RWPE1 (cell line): Measurements from ENCODE around the gene RPLP2.
A peak's percentile ranks its signal among the peaks of the same experiment; 100 is the strongest.

Source experiments
- CTCF ChIA-PET: fragments of 350-600 bp; sonication (Branson Sonifier 250); formaldehyde crosslinking; extraction: SDS; loops from one replicate; lab custom pipeline; 2021; lab: Yijun Ruan, JAX
- POLR2A ChIA-PET: fragments of 400-600 bp; formaldehyde crosslinking; extraction: SDS; loops from one replicate; lab custom pipeline; 2020; ENCODE audit warnings: antibody characterized with exemption; ENCODE audit not compliant: low non-redundant PET; lab: Yijun Ruan, JAX
- DNase-seq: peaks from one replicate; pipeline ENCODE4 v3.0.0; 2012; ENCODE audit warnings: low spot score
- H3K27ac ChIP-seq: fragments of 450-650 bp; 2 replicates; pipeline ENCODE4 v1.5.1; 2017
- CTCF ChIP-seq: fragments of 450-650 bp; conservative IDR thresholded peaks from 2 replicates; pipeline ENCODE4 v1.5.1; 2017; ENCODE audit warnings: low read depth, mild to moderate bottlenecking

The RPLP2 gene

GRCh38 chr11:799641-800316, 10.0 kb upstream of the RPLP2 start:
- POLR2A ChIA-PET: no interaction called here
- no peak for TF ChIP-seq CTCF
- H3K27ac ChIP-seq: peak overlapping the region; percentile 96
- CTCF ChIA-PET: interaction anchor here (0.6 kb wide), 1 partner anchor 132 kb away, joined by 3 read pairs; no protein-coding TSS in a partner anchor
- DNase-seq: no peak

DNA sequence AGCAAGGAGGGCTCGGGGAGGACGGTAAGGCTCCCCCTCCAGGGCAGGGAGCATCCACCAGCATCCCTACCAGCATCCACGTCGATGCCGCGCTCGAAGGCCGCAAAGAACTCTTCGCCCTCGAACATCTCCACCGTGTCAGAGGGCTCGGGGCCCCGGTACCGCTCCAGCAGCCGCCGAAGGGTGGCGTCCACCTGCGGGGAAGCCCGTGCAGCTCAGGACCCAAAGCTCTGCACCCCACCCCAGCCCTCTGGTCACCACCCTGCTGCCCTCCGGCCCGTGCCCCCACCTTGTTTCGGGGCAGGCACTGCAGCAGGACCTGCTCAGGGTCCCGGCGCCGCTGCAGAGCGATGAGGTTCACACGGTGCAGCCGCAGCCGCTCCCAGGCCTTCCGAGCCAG, 9.3 kb upstream of the RPLP2 start:
- CTCF ChIA-PET: no interaction called here
- DNase-seq: no peak
- no peak overlapping the region for H3K27ac ChIP-seq
- no peak for TF ChIP-seq CTCF
- POLR2A ChIA-PET: no interaction called here

DNA sequence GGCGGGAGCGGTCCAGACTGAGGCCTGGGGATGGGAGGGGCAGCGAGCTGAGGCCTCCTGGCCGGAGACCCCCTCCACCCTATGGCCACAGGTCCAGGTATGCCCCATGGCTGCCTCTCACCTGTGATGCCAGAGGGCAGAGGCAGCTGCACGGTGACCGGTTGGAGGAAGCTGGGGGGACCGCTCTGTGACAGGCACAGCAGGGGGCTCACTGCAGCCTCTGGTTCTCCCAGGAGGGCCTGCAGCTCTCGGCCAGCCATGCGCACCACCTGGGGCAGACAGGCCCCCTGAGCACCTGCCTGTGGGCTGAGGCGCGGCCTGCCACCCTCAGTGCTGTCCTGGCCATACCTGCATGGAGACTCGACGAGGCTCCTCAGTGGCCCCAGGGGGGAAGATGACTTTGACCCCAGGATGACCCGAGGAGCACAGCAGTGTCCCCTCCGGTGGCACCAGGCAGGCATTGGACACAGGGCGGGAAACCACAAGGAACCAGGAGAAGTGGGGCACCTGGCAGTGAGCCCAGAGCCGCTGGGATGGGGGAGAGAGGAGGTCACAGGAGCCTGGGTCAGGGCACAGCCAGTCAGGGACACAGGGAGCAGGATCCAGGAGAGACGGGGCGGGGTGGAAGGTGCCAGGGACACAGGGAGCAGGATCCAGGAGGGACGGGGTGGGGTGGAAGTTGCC, 8.5 kb upstream of the RPLP2 start:
- no peak overlapping the region for H3K27ac ChIP-seq
- no peak for DNase-seq
- POLR2A ChIA-PET: no interaction called here
- CTCF ChIA-PET: no interaction called here
- no peak for TF ChIP-seq CTCF

DNA sequence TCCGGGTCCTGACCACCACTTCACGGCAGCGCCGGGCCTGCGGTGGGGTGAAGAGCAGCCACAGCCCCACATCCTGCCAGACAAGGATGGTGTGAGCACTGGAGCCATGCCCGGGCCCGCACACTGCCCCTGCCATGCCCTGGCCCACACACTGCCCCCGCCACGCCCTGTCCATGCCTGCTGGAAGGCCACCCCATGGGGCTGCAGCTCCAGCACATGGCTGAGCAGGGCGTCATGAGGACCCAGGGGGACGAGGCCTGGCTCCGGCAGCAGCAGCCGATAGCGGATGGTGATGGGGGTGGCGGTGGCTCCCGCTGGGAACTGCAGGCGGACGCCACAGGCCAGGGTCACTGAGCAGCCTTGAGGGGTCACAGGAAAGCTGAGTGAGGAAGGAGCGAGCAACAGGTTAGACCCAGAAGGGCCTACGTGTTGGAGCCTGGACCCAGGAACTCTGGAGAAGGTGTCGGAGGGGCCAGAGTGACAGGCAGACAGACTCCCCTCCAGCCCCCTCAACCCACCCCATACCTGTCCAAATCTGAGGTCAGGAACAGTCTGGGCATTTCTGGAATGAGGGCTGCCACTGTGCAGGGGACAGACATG, 7.6 kb upstream of the RPLP2 start:
- POLR2A ChIA-PET: no interaction called here
- H3K27ac ChIP-seq: peak overlapping the region; percentile 97
- CTCF ChIA-PET: no interaction called here
- DNase-seq: no peak
- no peak for TF ChIP-seq CTCF

GRCh38 chr11:802693-803466, 6.9 kb upstream of the RPLP2 start:
- TF ChIP-seq CTCF: no peak
- CTCF ChIA-PET: interaction anchor here (0.7 kb wide), 1 partner anchor 57 kb away, joined by 3 read pairs; no protein-coding TSS in a partner anchor
- peak overlapping the region; percentile 97 for H3K27ac ChIP-seq
- POLR2A ChIA-PET: no interaction called here
- DNase-seq: no peak

DNA sequence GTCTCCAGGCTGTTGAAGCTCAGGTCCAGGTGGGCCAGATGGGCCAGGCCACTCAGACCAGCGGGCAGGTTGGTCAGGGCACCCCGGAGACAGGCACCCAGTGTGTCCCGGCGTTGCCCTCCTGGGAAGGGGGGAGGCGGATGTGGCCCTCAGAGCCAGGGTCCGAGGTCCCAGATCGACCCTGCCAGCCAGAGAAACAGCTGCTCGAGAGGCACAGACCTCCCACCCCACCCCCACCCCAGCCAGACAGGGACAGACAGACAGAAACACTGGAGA, 6.4 kb upstream of the RPLP2 start:
- ChIA-PET CTCF (interaction anchor here (0.7 kb wide), 1 partner anchor 57 kb away, joined by 3 read pairs; no protein-coding TSS in a partner anchor), POLR2A (no interaction called here)
- H3K27ac ChIP-seq: peak overlapping the region; percentile 97
- DNase-seq: no peak
- no peak for TF ChIP-seq CTCF
